Upper lobe of left lung (tissue), 6 donors: Measurements from ENCODE around the gene SPAG8. TPM values are rescaled to one million over a fixed set of nuclear protein-coding genes. Genes with fewer than 3 reads are reported as not detected.
A peak's percentile ranks its signal among the peaks of the same experiment; 100 is the strongest.

Experiments used
- ATAC-seq, 2 donors: fragments of 200-7000 bp; cut with Tn5 transposase; one replicate each; pipeline ENCODE4 v1.9.1; 2022; ENCODE audit warnings: mild to moderate bottlenecking in 2 of 2, moderate library complexity in 2 of 2; ENCODE audit not compliant: low FRiP score in 2 of 2
- DNase-seq, 2 donors: peaks; one replicate each; pipeline ENCODE4 v3.0.0-alpha.2; 2019 to 2020
- H3K27ac ChIP-seq, 4 donors: fragments of 200-600 bp; sonication (generic); one replicate each; pipeline ENCODE4 v1.5.1; 2016 to 2019
- H3K27me3 ChIP-seq, 4 donors: fragments of 200-600 bp; sonication (generic); one replicate each; pipeline ENCODE4 v1.5.1; 2017 to 2019
- H3K36me3 ChIP-seq, 4 donors: fragments of 200-600 bp; sonication (generic); one replicate each; pipeline ENCODE4 v1.5.1; 2016 to 2019
- H3K4me1 ChIP-seq, 4 donors: fragments of 200-600 bp; sonication (generic); one replicate each; pipeline ENCODE4 v1.5.1; 2018 to 2019
- H3K4me3 ChIP-seq, 4 donors: fragments of 200-600 bp; sonication (generic); one replicate each; pipeline ENCODE4 v1.5.1; 2017 to 2019; ENCODE audit warnings: mild to moderate bottlenecking in 2 of 4, moderate library complexity in 1 of 4
- H3K9me3 ChIP-seq, 4 donors: fragments of 200-600 bp; sonication (generic); one replicate each; pipeline ENCODE4 v1.5.1; 2018 to 2019
- EP300 ChIP-seq, 4 donors: sonication (generic); formaldehyde crosslinking; IDR thresholded peaks; one replicate each; pipeline ENCODE4 v1.5.1; 2017; ENCODE audit warnings: antibody characterized with exemption in 4 of 4, control low read depth in 2 of 4
- POLR2A ChIP-seq, 4 donors: fragments of 450-650 bp; IDR thresholded peaks; one replicate each; pipeline ENCODE4 v1.5.1; 2016 to 2017; ENCODE audit warnings: antibody characterized with exemption in 4 of 4, mild to moderate bottlenecking in 2 of 4
- POLR2AphosphoS5 ChIP-seq, 2 donors: sonication (generic); formaldehyde crosslinking; IDR thresholded peaks; one replicate each; pipeline ENCODE4 v1.5.1; 2017; ENCODE audit warnings: antibody characterized with exemption in 2 of 2
- WGBS, 2 donors: methylation state at CpG; one replicate each; pipeline ENCODE4 v1.1.5; 2017 to 2018; 5-methylcytosine and 5-hydroxymethylcytosine counted together
- total RNA-seq, 6 donors: library from RNA; depleted of rRNA in 4 of 6; stranded (reverse); fragments of >200 nt in 4 of 6; gene quantifications; one replicate each; pipeline versions ENCODE4 v1.1.0 to v1.2.1, GENCODE V29; 2016 to 2021
- TF ChIP-seq, protein P1 (sequence below), 6 experiments: fragments of 450-650 bp in 4 of 6; fragments of 200-600 bp in 2 of 6; sonication (generic) in 2 of 6; IDR thresholded peaks; one replicate each; pipeline ENCODE4 v1.5.1; 2016 to 2019; ENCODE audit warnings: antibody characterized with exemption in 6 of 6
- donor health status: DM: no; HTN: no; CAD: no; lungs with moderate emphysema.
- donor health status: DM: no; HTN: yes; CAD: no; lungs with severe emphysema.

Gene SPAG8
- total RNA-seq, 6 donors from 2014 or later = 2.5 to 43.0 (median 13.3) TPM

DNA sequence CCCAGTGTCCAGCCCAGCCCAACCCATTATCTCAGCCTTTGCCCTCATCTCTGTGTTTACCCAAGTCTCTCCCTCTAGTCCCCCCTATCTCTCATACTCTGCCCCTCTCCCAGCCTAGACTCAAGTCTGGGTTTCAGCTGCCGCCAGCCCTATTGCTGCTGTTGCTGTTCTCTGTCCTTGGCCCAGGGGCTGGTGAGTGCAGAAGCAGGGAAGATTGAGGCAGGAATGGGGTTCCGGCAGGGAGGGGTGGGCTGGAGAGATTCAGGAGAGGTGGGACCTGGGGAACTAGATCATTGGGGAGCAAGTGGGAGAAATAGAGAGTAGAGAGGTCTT lies 17.7 kb upstream of the SPAG8 start:
- no peak for TF ChIP-seq POLR2A (IDR thresholded peaks at IDR 0.05)
- no peak for TF ChIP-seq POLR2AphosphoS5 (IDR thresholded peaks at IDR 0.05)
- TF ChIP-seq, protein P1, sequence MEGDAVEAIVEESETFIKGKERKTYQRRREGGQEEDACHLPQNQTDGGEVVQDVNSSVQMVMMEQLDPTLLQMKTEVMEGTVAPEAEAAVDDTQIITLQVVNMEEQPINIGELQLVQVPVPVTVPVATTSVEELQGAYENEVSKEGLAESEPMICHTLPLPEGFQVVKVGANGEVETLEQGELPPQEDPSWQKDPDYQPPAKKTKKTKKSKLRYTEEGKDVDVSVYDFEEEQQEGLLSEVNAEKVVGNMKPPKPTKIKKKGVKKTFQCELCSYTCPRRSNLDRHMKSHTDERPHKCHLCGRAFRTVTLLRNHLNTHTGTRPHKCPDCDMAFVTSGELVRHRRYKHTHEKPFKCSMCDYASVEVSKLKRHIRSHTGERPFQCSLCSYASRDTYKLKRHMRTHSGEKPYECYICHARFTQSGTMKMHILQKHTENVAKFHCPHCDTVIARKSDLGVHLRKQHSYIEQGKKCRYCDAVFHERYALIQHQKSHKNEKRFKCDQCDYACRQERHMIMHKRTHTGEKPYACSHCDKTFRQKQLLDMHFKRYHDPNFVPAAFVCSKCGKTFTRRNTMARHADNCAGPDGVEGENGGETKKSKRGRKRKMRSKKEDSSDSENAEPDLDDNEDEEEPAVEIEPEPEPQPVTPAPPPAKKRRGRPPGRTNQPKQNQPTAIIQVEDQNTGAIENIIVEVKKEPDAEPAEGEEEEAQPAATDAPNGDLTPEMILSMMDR (IDR thresholded peaks at IDR 0.05) = no peak
- TF ChIP-seq EP300 (IDR thresholded peaks at IDR 0.05) = no peak
- H3K27ac ChIP-seq = peak overlapping the region; percentile 92 to 97 (median 94)
- H3K9me3 ChIP-seq = no peaks in the 10 kb centered on the region
- peaks cover 30 to 54% (median 41%) of the 10 kb centered on the region in 4 donors for H3K4me1 ChIP-seq
- peak overlapping the region; percentile 75 to 88 (median 82) for H3K4me3 ChIP-seq
- H3K36me3 ChIP-seq = no peaks in the 10 kb centered on the region
- 36 to 53% methylated on average over 2 of the region's 2 CpGs for WGBS, 2 donors
- ATAC-seq (no peak), DNase-seq (no peak)
- H3K27me3 ChIP-seq = no peaks in the 10 kb centered on the region

GRCh38 chr9:35829084-35829763 lies 17.2 kb upstream of the SPAG8 start, which contains the start of gene TMEM8B:
TSS of gene TMEM8B (plus strand) at chr9:35829228. CDS start at chr9:35829448, 220 bp downstream.
- ATAC-seq (peak; percentile 92 to 96), DNase-seq (peak; percentile 99 to 100)
- peak within 1 kb of the TSS; percentile 75 to 88 (median 82) for H3K4me3 ChIP-seq
- no peaks in the 10 kb centered on the region for H3K36me3 ChIP-seq
- TF ChIP-seq EP300 (IDR thresholded peaks at IDR 0.05) (no peak), POLR2A (IDR thresholded peaks at IDR 0.05) (peak in 2 of 4 donors; percentile 14 to 60), POLR2AphosphoS5 (IDR thresholded peaks at IDR 0.05) (peak; percentile 11 to 44)
- TF ChIP-seq, protein P1 (IDR thresholded peaks at IDR 0.05) = peak in 1 of 6 experiments; percentile 4
- H3K4me1 ChIP-seq = peaks cover 25 to 49% (median 38%) of the 10 kb centered on the region in 4 donors
- 1 to 2% methylated on average over 9 to 22 of the region's 53 CpGs for WGBS, 2 donors
- H3K27me3 ChIP-seq = no peaks in the 10 kb centered on the region
- H3K9me3 ChIP-seq = no peaks in the 10 kb centered on the region
- H3K27ac ChIP-seq = peak within 1 kb of the TSS; percentile 92 to 97 (median 94)

DNA sequence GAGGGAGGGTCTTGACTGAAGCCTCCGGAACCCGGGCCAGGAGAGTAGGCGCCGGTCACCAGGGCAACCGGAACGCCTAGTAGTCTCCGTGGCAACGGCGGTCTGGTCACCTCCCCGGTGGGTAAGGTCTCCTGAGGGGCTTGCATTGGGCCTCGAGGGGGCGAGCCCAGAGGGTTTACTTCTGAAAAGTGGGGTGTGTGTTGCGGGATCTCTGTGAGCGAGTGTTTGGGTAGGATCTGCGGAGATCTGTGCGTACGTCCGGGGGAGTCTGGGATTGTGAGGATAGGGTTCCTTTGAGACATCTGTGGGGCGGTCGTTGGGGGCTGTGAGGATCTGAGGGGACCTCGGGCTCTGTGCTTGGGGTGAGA lies 16.6 kb upstream of the SPAG8 start, which contains the start of gene FAM221B:
Gene FAM221B, minus strand, starts transcription at position 17 of the 368 bp plus-strand sequence. CDS start 2,571 bp downstream, outside the sequence.
- TF ChIP-seq EP300 (IDR thresholded peaks at IDR 0.05) (no peak), POLR2A (IDR thresholded peaks at IDR 0.05) (no peak), POLR2AphosphoS5 (IDR thresholded peaks at IDR 0.05) (no peak)
- TF ChIP-seq, protein P1 (IDR thresholded peaks at IDR 0.05) = no peak
- Histone ChIP-seq H3K27me3 (no peaks in the 10 kb centered on the region), H3K4me1 (peaks cover 20 to 43% (median 34%) of the 10 kb centered on the region in 4 donors), H3K36me3 (no peaks in the 10 kb centered on the region), H3K27ac (peak within 1 kb of the TSS; percentile 92 to 97 (median 94)), H3K9me3 (no peaks in the 10 kb centered on the region), H3K4me3 (peak within 1 kb of the TSS; percentile 75 to 88 (median 82))
- ATAC-seq = peak in 1 of 2 donors; percentile 4
- peak in 1 of 2 donors; percentile 69 for DNase-seq
- WGBS, 2 donors = 0 to 4% methylated on average over 16 to 21 of the region's 21 CpGs

- ATAC-seq = no peak
Measured at GRCh38 chr9:35827486-35827885, 15.4 kb upstream of the SPAG8 start.

More at GRCh38 chr9:35827486-35827885, 15.4 kb upstream of the SPAG8 start:
- DNase-seq = no peak
- Histone ChIP-seq H3K27ac (no peak overlapping the region), H3K27me3 (no peaks in the 10 kb centered on the region), H3K4me3 (no peak overlapping the region), H3K36me3 (no peaks in the 10 kb centered on the region), H3K9me3 (no peaks in the 10 kb centered on the region), H3K4me1 (peaks cover 13 to 31% (median 24%) of the 10 kb centered on the region in 4 donors)
- 87 to 88% methylated on average over 3 of the region's 3 CpGs for WGBS, 2 donors
- no peak for TF ChIP-seq POLR2A (IDR thresholded peaks at IDR 0.05)
- TF ChIP-seq POLR2AphosphoS5 (IDR thresholded peaks at IDR 0.05) = no peak
- no peak for TF ChIP-seq EP300 (IDR thresholded peaks at IDR 0.05)
- TF ChIP-seq, protein P1 (IDR thresholded peaks at IDR 0.05) = no peak
